H1 (cell line): ENCODE results near the gene MTR. TPM values are rescaled to one million over a fixed set of nuclear protein-coding genes. Genes with fewer than 3 reads are reported as not detected.

Source experiments
- CTCF ChIA-PET: fragments of 300-600 bp; sonication (Branson Sonifier 250); formaldehyde crosslinking; loops from one replicate; lab custom pipeline; 2021; ENCODE audit not compliant: partially characterized antibody; lab: Charles Lee
- POLR2A ChIA-PET: fragments of 300-600 bp; sonication (Branson Sonifier 250); formaldehyde crosslinking; loops from one replicate; lab custom pipeline; 2021; ENCODE audit warnings: inconsistent platforms; ENCODE audit not compliant: partially characterized antibody; lab: Charles Lee
- DNase-seq, 2 experiments: peaks; one replicate each; pipeline versions ENCODE4 v3.0.0 to v3.0.0-alpha.2; 2010 to 2022; ENCODE audit warnings: low spot score in 2 of 2, low read depth in 1 of 2, mixed read lengths in 1 of 2
- FAIRE-seq: peaks from 2 replicates; lab custom pipeline; 2011; peaks lifted over from hg19 to GRCh38; lab: Jason Lieb, UNC
- H2AFZ ChIP-seq: 2 replicates; pipeline ENCODE4 v1.8.1; 2012; ENCODE audit warnings: low read length, inconsistent platforms
- H2AK5ac ChIP-seq: 2 replicates; pipeline ENCODE4 v1.6.1; 2013; ENCODE audit warnings: low read depth, low read length
- H2BK120ac ChIP-seq: replicated peaks from 2 replicates; pipeline ENCODE3; 2013; ENCODE audit warnings: low read depth, low read length, inconsistent platforms
- H2BK12ac ChIP-seq: 2 replicates; pipeline ENCODE4 v1.6.1; 2013; ENCODE audit warnings: low read depth, low read length
- H2BK15ac ChIP-seq: 2 replicates; pipeline ENCODE4 v1.6.1; 2013; ENCODE audit warnings: low read length
- H2BK20ac ChIP-seq: 2 replicates; pipeline ENCODE4 v1.6.1; 2013; ENCODE audit warnings: low read length
- H2BK5ac ChIP-seq: 2 replicates; pipeline ENCODE4 v1.6.1; 2013; ENCODE audit warnings: low read depth, low read length
- H3K14ac ChIP-seq: 2 replicates; pipeline ENCODE4 v1.6.1; 2013; ENCODE audit warnings: inconsistent platforms; ENCODE audit not compliant: insufficient read length
- H3K18ac ChIP-seq: 2 replicates; pipeline ENCODE4 v1.6.1; 2013; ENCODE audit warnings: low read length; ENCODE audit errors: extremely low read depth
- H3K23ac ChIP-seq: 2 replicates; pipeline ENCODE4 v1.6.1; 2013; ENCODE audit warnings: inconsistent platforms; ENCODE audit not compliant: insufficient read length
- H3K23me2 ChIP-seq: 2 replicates; pipeline ENCODE4 v1.6.1; 2013; ENCODE audit warnings: low read depth, low read length
- H3K27ac ChIP-seq: 2 replicates; pipeline ENCODE4 v1.6.1; 2011; ENCODE audit warnings: low read depth, low read length, inconsistent platforms
- H3K27me3 ChIP-seq, 4 experiments: replicated peaks in 1 of 4; 1 replicate in 1 of 4; 2 replicates in 3 of 4; pipeline versions ENCODE4 v1.6.1 to v1.8.1; 2011 to 2013; ENCODE audit warnings: low read length in 3 of 4, mild to moderate bottlenecking in 3 of 4, inconsistent platforms in 2 of 4, mixed read lengths in 2 of 4, moderate library complexity in 1 of 4; ENCODE audit not compliant: control insufficient read depth in 3 of 4, insufficient read depth in 3 of 4; ENCODE audit errors: extremely low read depth in 1 of 4
- H3K36me3 ChIP-seq, 4 experiments: 2 replicates each; pipeline versions ENCODE4 v1.6.1 to v1.8.1; 2011 to 2013; ENCODE audit warnings: mild to moderate bottlenecking in 4 of 4, low read length in 3 of 4, moderate library complexity in 2 of 4, control low read depth in 1 of 4, inconsistent platforms in 1 of 4; ENCODE audit not compliant: insufficient read depth in 4 of 4, control insufficient read depth in 2 of 4
- H3K4ac ChIP-seq: replicated peaks from 2 replicates; pipeline ENCODE3; 2013; ENCODE audit warnings: low read length, low read depth, mixed read lengths, inconsistent platforms; ENCODE audit not compliant: insufficient read length
- H3K4me1 ChIP-seq, 4 experiments: replicated peaks in 1 of 4; 1 replicate in 1 of 4; 2 replicates in 3 of 4; pipeline versions ENCODE4 v1.6.1 to v1.8.1; 2011 to 2013; ENCODE audit warnings: low read length in 3 of 4, inconsistent platforms in 2 of 4, mixed read lengths in 1 of 4; ENCODE audit not compliant: insufficient read depth in 4 of 4, control insufficient read depth in 3 of 4
- H3K4me2 ChIP-seq, 2 experiments: 2 replicates each; pipeline versions ENCODE4 v1.6.1 to v1.8.1; 2011 to 2013; ENCODE audit warnings: low read depth in 2 of 2, low read length in 2 of 2, control low read depth in 1 of 2, inconsistent platforms in 1 of 2, mild to moderate bottlenecking in 1 of 2; ENCODE audit not compliant: insufficient read depth in 1 of 2
- H3K4me3 ChIP-seq, 4 experiments: fragments of 200-600, 300-600 bp in 1 of 4; sonication (generic), shearing (Covaris generic), sonication (Bioruptor Twin) in 1 of 4; 2 replicates each; pipeline versions ENCODE4 v1.5.1 to v1.8.1; 2011 to 2016; ENCODE audit warnings: low read length in 4 of 4, low read depth in 3 of 4, control low read depth in 2 of 4, inconsistent platforms in 2 of 4, mild to moderate bottlenecking in 2 of 4, mixed read lengths in 1 of 4, moderate library complexity in 1 of 4; ENCODE audit not compliant: insufficient read depth in 2 of 4; ENCODE audit errors: extremely low read depth in 1 of 4
- H3K56ac ChIP-seq: replicated peaks from 2 replicates; pipeline ENCODE3; 2013; ENCODE audit warnings: low read depth, mild to moderate bottlenecking, mixed read lengths, low read length, inconsistent platforms; ENCODE audit not compliant: insufficient read length
- H3K79me1 ChIP-seq: 2 replicates; pipeline ENCODE4 v1.6.1; 2013; ENCODE audit warnings: low read depth, low read length, control low read depth
- H3K79me2 ChIP-seq, 2 experiments: 2 replicates each; pipeline versions ENCODE4 v1.6.1 to v1.8.1; 2012 to 2013; ENCODE audit warnings: low read length in 2 of 2, mild to moderate bottlenecking in 2 of 2, inconsistent platforms in 1 of 2; ENCODE audit not compliant: insufficient read depth in 2 of 2, control insufficient read depth in 1 of 2
- H3K9ac ChIP-seq, 4 experiments: replicated peaks in 1 of 4; 1 replicate in 1 of 4; 2 replicates in 3 of 4; pipeline versions ENCODE4 v1.6.1 to v1.8.1; 2011 to 2013; ENCODE audit warnings: low read depth in 3 of 4, low read length in 3 of 4, control low read depth in 2 of 4, mild to moderate bottlenecking in 2 of 4, moderate library complexity in 2 of 4, inconsistent platforms in 1 of 4; ENCODE audit errors: extremely low read depth in 1 of 4
- H3K9me3 ChIP-seq, 2 experiments: 2 replicates each; pipeline versions ENCODE4 v1.6.1 to v1.8.1; 2012 to 2013; ENCODE audit warnings: mild to moderate bottlenecking in 2 of 2, moderate library complexity in 2 of 2, control low read depth in 1 of 2, inconsistent platforms in 1 of 2, low read depth in 1 of 2, low read length in 1 of 2, mixed read lengths in 1 of 2; ENCODE audit not compliant: insufficient read depth in 2 of 2
- H4K20me1 ChIP-seq, 2 experiments: replicated peaks in 1 of 2; 2 replicates each; pipeline versions ENCODE3 to v1.8.1; 2011 to 2013; ENCODE audit warnings: inconsistent platforms in 2 of 2, low read length in 2 of 2, mild to moderate bottlenecking in 1 of 2; ENCODE audit not compliant: insufficient read depth in 2 of 2, control insufficient read depth in 1 of 2
- H4K5ac ChIP-seq: 2 replicates; pipeline ENCODE4 v1.6.1; 2013; ENCODE audit warnings: low read length, low read depth, mixed read lengths, inconsistent platforms; ENCODE audit not compliant: insufficient read length
- H4K8ac ChIP-seq: 2 replicates; pipeline ENCODE4 v1.8.0; 2013; ENCODE audit warnings: mild to moderate bottlenecking, moderate library complexity, low read length, inconsistent platforms; ENCODE audit not compliant: insufficient read depth; ENCODE audit errors: extremely low read depth
- H4K91ac ChIP-seq: replicated peaks from 2 replicates; pipeline ENCODE3; 2013; ENCODE audit warnings: low read length, mixed read lengths, inconsistent platforms; ENCODE audit not compliant: insufficient read length
- CEBPB ChIP-seq: IDR thresholded peaks from 2 replicates; pipeline ENCODE4 v1.6.1; 2012; ENCODE audit warnings: low read depth, low read length
- CREB1 ChIP-seq: IDR thresholded peaks from 2 replicates; pipeline ENCODE4 v1.6.1; 2012; ENCODE audit warnings: inconsistent platforms
- MAX ChIP-seq: IDR thresholded peaks from 2 replicates; pipeline ENCODE4 v1.6.1; 2012; ENCODE audit warnings: inconsistent platforms
- RFX5 ChIP-seq: IDR thresholded peaks from 2 replicates; pipeline ENCODE4 v1.6.1; 2011; ENCODE audit warnings: low read depth, low read length, improper control_type of control experiment, borderline replicate concordance
- RNF2 ChIP-seq: fragments of 200-900, 300-1000 bp; sonication (generic); IDR thresholded peaks from 2 replicates; pipeline ENCODE4 v1.7.1; 2016; ENCODE audit warnings: borderline replicate concordance, low read depth, mild to moderate bottlenecking, antibody characterized with exemption, low read length; ENCODE audit not compliant: poor library complexity, severe bottlenecking; ENCODE audit errors: missing control alignments
- WGBS, 2 experiments: shearing (Covaris generic) in 1 of 2; methylation state at CpG; one replicate each; pipeline versions ENCODE4 v1.1.6 to v1.1.7; 2013 to 2015; ENCODE audit warnings: low lambda C conversion rate in 2 of 2, mixed read lengths in 2 of 2, inconsistent platforms in 1 of 2, low coverage in 1 of 2, missing lambda C conversion rate in 1 of 2; ENCODE audit not compliant: insufficient replicate concordance in 2 of 2, insufficient coverage in 1 of 2, insufficient read length in 1 of 2; ENCODE audit errors: extremely low coverage in 1 of 2, missing lambda C conversion rate in 1 of 2; 5-methylcytosine and 5-hydroxymethylcytosine counted together
- polyA plus RNA-seq, 7 experiments: library from polyadenylated mRNA; depleted of rRNA in 3 of 7; stranded (reverse) in 5 of 7; unstranded in 2 of 7; fragments of >200 nt in 5 of 7; fragments of 200-250 nt in 2 of 7; gene quantifications; 1 replicate in 5 of 7; 2 replicates in 1 of 7; 4 replicates in 1 of 7; pipeline versions ENCODE4 v1.2.1 to v1.2.3, GENCODE V29; 2011 to 2013; ENCODE audit warnings: missing spikeins in 2 of 7, mixed read lengths in 2 of 7
- total RNA-seq: library from RNA; stranded (reverse); fragmentation: NEBNext Ultra II Directional; extraction: Animal tissue kit (Norgen Biotek cat#: 25700); gene quantifications from 2 replicates; pipeline ENCODE4 v1.2.1, GENCODE V29; 2021

MTR gene
- total and polyA plus RNA-seq, 2 of the 8 experiments (the other 6 are each of a cell fraction or from before 2014, with no cell fraction given) = 4.8 to 27.4 TPM

- ChIA-PET CTCF (interaction anchor here (1.1 to 1.9 kb wide), 2 partner anchors 9 to 11 kb away, joined by 3 to 4 read pairs; no protein-coding TSS in a partner anchor), POLR2A (no interaction called here)
- H3K9ac ChIP-seq = no peak overlapping the region
- H3K4me2 ChIP-seq = no peak overlapping the region
- H3K23ac ChIP-seq = no peak overlapping the region
- 94% methylated on average over 7 of the region's 7 CpGs; no CpG with 5 or more reads in 1 of the 2 experiments for WGBS, 2 experiments
- no peak for DNase-seq
- FAIRE-seq = no peak
- no peak overlapping the region for H3K14ac ChIP-seq
- no peak overlapping the region for H4K8ac ChIP-seq
- H3K9me3 ChIP-seq = no peaks in the 10 kb centered on the region
- H4K20me1 ChIP-seq = no peaks in the 10 kb centered on the region
- no peak overlapping the region for H2AK5ac ChIP-seq
- H2AFZ ChIP-seq = no peak overlapping the region
- no peak overlapping the region for H3K27ac ChIP-seq
- H3K23me2 ChIP-seq = no peaks in the 10 kb centered on the region
- H2BK5ac ChIP-seq = no peak overlapping the region
- H3K27me3 ChIP-seq = no peaks in the 10 kb centered on the region
- H3K79me1 ChIP-seq = no peaks in the 10 kb centered on the region
- H2BK20ac ChIP-seq = no peak overlapping the region
- H3K4me1 ChIP-seq = no peaks in the 10 kb centered on the region
- no peak overlapping the region for H4K5ac ChIP-seq
- H2BK15ac ChIP-seq = no peak overlapping the region
- no peak overlapping the region for H3K18ac ChIP-seq
- no peak overlapping the region for H3K4ac ChIP-seq
- no peak overlapping the region for H2BK12ac ChIP-seq
- H4K91ac ChIP-seq = no peak overlapping the region
- no peak overlapping the region for H3K56ac ChIP-seq
- H3K79me2 ChIP-seq = no peaks in the 10 kb centered on the region
- no peak overlapping the region for H2BK120ac ChIP-seq
- peaks cover 0 to 14% (median 7%) of the 10 kb centered on the region in 4 experiments; a peak in 7 of 8 replicates for H3K36me3 ChIP-seq
- H3K4me3 ChIP-seq = no peak overlapping the region
- TF ChIP-seq CREB1 (no peak), MAX (no peak), RFX5 (no peak), CEBPB (no peak), RNF2 (no peak)
- TF ChIP-seq, all 59 proteins: peak for 0
Observed at GRCh38 chr1:236858165-236858564, 63.1 kb downstream of the MTR start.
